ENCODE data around the gene KIZ. TPM values are rescaled to one million over a fixed set of nuclear protein-coding genes. Genes with fewer than 3 reads are reported as not detected.
A peak's percentile ranks its signal among the peaks of the same experiment; 100 is the strongest.

Gene KIZ
- total RNA-seq, 4 donors from 2014 or later = 46.7 to 73.0 (median 48.6) TPM

GRCh38 chr20:21104921-21105320 is 21.0 kb upstream of the KIZ start:
- H3K36me3 ChIP-seq = no peaks in the 10 kb centered on the region
- intact Hi-C loops (cut with DNase I) = no loop called here
- H3K27ac ChIP-seq = no peak overlapping the region
- no peak overlapping the region for H3K4me3 ChIP-seq (replicated peaks in 1 of 3)
- DNase-seq = no peak
- H3K9me3 ChIP-seq = no peaks in the 10 kb centered on the region
- TF ChIP-seq, protein P1, sequence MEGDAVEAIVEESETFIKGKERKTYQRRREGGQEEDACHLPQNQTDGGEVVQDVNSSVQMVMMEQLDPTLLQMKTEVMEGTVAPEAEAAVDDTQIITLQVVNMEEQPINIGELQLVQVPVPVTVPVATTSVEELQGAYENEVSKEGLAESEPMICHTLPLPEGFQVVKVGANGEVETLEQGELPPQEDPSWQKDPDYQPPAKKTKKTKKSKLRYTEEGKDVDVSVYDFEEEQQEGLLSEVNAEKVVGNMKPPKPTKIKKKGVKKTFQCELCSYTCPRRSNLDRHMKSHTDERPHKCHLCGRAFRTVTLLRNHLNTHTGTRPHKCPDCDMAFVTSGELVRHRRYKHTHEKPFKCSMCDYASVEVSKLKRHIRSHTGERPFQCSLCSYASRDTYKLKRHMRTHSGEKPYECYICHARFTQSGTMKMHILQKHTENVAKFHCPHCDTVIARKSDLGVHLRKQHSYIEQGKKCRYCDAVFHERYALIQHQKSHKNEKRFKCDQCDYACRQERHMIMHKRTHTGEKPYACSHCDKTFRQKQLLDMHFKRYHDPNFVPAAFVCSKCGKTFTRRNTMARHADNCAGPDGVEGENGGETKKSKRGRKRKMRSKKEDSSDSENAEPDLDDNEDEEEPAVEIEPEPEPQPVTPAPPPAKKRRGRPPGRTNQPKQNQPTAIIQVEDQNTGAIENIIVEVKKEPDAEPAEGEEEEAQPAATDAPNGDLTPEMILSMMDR (IDR thresholded peaks at IDR 0.05) = no peak
- no peak for TF ChIP-seq POLR2A (IDR thresholded peaks at IDR 0.05)
- 4 to 8% methylated on average over 10 to 16 of the region's 16 CpGs for WGBS, 2 donors
- peaks cover 60% of the 10 kb centered on the region for H3K27me3 ChIP-seq
- peaks cover 29 to 46% of the 10 kb centered on the region in 2 donors for H3K4me1 ChIP-seq

- TF ChIP-seq, protein P1 (IDR thresholded peaks at IDR 0.05) = no peak
- no peak for TF ChIP-seq POLR2A (IDR thresholded peaks at IDR 0.05)
- no peaks in the 10 kb centered on the region for H3K36me3 ChIP-seq
- H3K27ac ChIP-seq = no peak overlapping the region
- 3 to 6% methylated on average over 24 to 28 of the region's 50 CpGs for WGBS, 2 donors
- H3K27me3 ChIP-seq = peaks cover 53% of the 10 kb centered on the region
- intact Hi-C loops (cut with DNase I) = no loop called here
- peaks cover 24 to 39% of the 10 kb centered on the region in 2 donors for H3K4me1 ChIP-seq
- no peak overlapping the region for H3K4me3 ChIP-seq (replicated peaks in 1 of 3)
- peak in 1 of 2 donors; percentile 1 for DNase-seq
- no peaks in the 10 kb centered on the region for H3K9me3 ChIP-seq
Observed at GRCh38 chr20:21105429-21106170, 20.3 kb upstream of the KIZ start.

- intact Hi-C loops (cut with DNase I) = no loop called here
- peaks cover 17 to 31% of the 10 kb centered on the region in 2 donors for H3K4me1 ChIP-seq
- TF ChIP-seq, protein P1 (IDR thresholded peaks at IDR 0.05) = no peak
- no peak for TF ChIP-seq POLR2A (IDR thresholded peaks at IDR 0.05)
- WGBS, 2 donors = 8 to 9% methylated on average over 43 of the region's 43 CpGs
- peaks cover 45% of the 10 kb centered on the region for H3K27me3 ChIP-seq
- no peak for DNase-seq
- no peaks in the 10 kb centered on the region for H3K9me3 ChIP-seq
- H3K4me3 ChIP-seq (replicated peaks in 1 of 3) = no peak within 1 kb of the TSS
- H3K36me3 ChIP-seq = no peaks in the 10 kb centered on the region
- no peak within 1 kb of the TSS for H3K27ac ChIP-seq
Observed at GRCh38 chr20:21106171-21107017, 19.5 kb upstream of the KIZ start, which contains the start of gene LINC00237. Gene LINC00237 (minus strand): TSS chr20:21106358.

DNA sequence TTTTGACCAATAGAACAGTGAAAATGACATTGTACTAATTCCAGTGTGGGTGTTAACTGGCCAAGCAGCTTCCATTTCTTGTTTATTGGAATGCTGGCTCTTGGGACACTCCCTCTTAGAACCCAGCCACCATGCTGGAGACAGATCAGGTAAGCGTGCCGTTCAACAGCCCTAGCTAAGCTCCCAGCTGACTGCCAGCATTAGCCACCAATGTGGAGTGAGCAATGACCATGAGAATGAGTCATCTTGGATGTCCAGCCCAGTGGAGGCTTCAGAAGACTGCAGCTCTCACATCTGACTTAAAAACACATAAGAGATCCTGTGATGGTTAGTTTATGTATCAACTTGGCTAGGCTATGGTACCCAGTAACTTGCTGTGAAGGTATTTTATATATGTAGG is 16.7 kb upstream of the KIZ start:
- no peak for DNase-seq
- peaks cover 27% of the 10 kb centered on the region for H3K27me3 ChIP-seq
- H3K4me3 ChIP-seq (replicated peaks in 1 of 3) = no peak overlapping the region
- no peaks in the 10 kb centered on the region for H3K9me3 ChIP-seq
- no peak for TF ChIP-seq POLR2A (IDR thresholded peaks at IDR 0.05)
- TF ChIP-seq, protein P1 (IDR thresholded peaks at IDR 0.05) = no peak
- H3K4me1 ChIP-seq = peaks cover 4 to 12% of the 10 kb centered on the region in 2 donors
- WGBS, 2 donors = 80 to 92% methylated on average over 2 of the region's 2 CpGs
- intact Hi-C loops (cut with DNase I) = no loop called here
- H3K36me3 ChIP-seq = no peaks in the 10 kb centered on the region
- no peak overlapping the region for H3K27ac ChIP-seq
